PC-9 (cell line): ENCODE measurements around the gene MCFD2.

Source experiments
- CTCF ChIP-seq: fragments of 200-600 bp; sonication (generic); conservative IDR thresholded peaks from 2 replicates; pipeline ENCODE4 v1.6.1; 2017; ENCODE audit warnings: mixed run types, antibody characterized with exemption, mild to moderate bottlenecking, moderate library complexity
- EZH2 ChIP-seq: fragments of 200-600 bp; sonication (generic); IDR thresholded peaks from 2 replicates; pipeline ENCODE4 v1.8.0; 2017; ENCODE audit warnings: antibody characterized with exemption, low read depth

DNA sequence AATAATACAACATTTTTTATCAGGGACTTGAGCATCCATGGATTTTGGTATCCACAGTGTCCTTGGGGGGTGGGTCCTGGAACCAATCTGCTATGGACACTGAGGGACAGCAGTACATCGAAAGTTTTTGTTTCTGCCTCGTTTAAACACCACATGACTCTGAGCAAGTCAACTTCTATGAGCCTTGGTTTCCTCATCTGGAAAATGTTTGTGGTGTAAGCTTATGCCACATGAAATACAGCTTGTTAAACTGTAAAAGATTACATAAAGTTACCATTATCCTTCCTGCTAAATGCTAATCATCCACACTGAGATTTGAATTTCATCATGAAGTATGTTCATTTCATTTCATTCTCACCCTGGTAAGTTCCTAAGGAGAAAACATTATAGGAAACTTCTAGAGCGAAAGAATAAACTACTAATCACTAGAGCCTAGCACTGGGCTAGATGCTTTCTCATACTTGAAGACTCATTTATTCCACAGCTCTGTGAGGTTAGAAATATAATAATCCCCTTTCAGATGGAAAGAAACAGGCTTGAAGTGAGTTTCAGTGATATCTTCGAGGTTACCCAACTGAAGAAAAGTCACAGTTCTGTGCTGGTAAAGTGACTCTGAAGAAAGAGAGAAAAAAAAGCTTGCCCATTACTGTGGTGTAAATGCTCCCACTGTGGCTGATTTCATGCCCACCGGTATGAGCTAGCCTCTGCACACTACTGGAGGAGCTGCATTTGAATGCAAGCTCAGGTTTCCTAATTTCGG lies 29.2 kb downstream of the MCFD2 start:
- TF ChIP-seq CTCF = no peak
- no peak for TF ChIP-seq EZH2
